Activated T-cell treated with anti-CD3 and anti-CD28 coated beads for 4 hours (primary cell): Measurements from ENCODE around the gene VGF.
"Not testable (repeated sequence)": the region's sequence is repeated elsewhere in the genome, so short reads cannot be mapped to it uniquely, and the experiment has no call there.

ENCODE experiments used
- DNase-seq: peaks from one replicate; pipeline ENCODE4 v3.0.0-alpha.2; 2020

VGF gene

DNA sequence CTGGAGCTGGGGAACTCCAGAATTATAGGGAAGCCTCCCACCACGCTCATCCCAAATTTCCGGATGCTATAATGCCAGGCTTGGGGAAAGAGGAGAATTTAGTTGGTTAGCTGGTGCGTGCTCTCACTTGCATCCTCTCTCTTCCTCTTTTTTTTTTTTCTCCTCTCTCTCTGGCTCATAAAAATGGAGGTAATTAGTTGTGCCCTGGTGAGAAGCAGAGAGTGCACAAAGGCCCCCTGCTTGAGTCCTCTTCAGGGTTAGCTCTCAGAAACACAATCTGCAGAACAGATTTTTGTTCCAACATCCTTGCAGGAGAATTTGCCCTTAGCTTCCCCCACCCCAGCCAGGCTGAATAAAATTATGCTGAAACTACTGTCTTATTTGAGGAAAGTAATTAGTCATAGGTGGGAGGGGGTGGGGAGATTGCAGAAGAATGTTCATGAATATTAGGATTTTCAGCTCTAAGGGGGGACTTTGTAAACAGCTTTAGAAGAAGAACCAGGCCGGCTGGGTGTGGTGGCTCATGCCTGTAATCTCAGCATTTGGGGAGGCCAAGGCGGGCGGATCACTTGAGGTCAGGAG lies 30.9 kb downstream of the VGF start:
- DNase-seq = no peak

DNA sequence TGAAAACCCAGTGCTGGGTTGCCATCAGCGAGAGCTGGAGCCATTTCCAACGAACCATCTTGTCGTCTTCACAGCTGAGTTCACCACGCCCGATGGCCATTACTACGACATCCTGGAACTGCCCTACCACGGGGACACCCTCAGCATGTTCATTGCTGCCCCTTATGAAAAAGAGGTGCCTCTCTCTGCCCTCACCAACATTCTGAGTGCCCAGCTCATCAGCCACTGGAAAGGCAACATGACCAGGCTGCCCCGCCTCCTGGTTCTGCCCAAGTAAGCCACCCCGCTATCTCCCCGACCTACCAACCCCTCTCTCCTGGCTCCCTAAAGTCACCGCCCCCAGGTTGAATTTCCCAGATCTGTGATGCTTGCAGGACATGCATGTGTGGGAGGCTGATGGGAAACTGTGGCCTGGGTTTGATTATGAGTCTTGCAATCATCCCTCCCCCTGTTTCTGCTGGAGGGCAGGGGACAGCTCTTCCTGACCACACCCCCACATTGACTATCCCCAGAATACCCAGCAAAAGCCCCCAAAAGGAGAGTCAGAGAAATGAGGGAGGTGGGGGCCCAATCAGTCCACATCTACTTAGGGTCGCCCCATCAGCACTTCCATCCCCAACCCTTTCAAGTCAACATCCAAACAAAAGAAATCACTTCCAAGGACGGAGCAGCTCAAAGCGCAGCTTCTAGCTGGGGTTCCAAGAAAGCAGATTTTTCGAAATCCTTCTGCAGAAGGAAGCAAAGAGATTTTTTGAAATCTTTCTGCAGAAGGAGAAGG lies 31.6 kb downstream of the VGF start:
- no peak for DNase-seq

DNA sequence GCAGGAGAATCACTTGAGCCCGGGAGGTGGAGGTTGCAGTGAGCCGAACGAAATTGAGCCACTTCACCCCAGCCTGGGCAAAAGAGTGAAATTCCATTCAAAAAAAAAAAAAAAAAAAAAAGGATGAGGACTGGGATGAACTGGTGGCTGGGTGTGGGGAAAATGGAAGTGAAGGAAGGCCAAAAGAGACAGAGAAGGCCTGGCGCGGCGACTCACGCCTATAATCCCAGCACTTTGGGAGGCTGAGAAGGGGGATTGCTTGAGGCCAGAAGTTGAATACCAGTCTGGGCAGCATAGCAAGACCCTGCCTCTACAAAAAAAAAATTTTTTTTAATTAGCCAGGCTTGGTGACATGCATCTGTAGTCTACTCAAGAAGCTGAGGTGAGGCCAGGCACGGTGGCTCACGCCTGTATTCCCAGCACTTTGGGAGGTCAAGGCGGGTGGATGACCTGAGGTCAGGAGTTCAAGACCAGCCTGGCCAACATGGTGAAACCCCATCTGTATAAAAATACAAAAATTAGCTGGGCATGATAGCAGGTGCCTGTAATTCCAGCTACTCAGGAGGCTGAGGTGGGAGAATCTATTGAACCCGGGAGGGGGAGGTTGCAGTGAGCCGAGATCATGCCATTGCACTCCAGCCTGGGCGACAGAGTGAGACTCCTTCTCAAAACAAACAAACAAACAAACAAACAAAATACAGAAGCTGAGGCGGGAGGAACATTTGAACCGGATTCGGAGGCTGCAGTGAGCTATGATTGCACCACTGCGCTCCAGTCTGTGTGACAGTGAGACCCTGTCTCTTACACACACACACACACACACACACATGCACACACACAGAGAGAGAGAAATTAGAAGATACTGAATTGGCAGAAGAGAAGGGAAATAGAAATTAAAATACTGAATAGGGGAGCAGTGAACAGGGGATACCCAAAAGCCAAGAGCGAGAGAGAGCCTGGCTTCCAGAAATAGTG lies 32.5 kb downstream of the VGF start:
- not testable (repeated sequence) for DNase-seq

DNA sequence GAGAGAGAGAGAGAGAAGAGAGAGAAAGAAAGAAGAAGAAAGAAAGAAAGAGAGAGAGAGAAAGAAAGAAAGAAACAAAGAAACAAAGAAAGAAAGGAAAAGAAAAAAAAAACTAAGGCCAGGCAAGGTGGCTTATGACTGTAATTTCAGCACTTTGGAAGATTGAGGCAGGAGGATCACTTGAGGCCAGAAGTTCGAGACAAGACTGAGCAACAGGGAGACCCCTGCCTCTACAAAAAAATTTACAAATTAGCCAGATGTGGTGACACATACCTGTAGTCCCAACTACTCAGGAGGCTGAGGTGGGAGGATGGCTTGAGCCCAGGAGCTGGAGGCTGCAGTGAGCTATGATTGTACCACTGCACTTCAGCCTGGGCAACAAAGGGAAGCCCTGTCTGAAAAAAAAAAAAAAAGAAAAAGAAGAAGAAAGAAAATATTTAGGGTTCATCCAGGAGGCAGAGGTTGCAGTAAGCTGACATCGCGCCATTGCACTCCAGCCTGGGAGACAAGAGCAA lies 35.7 kb downstream of the VGF start:
- no peak for DNase-seq

DNA sequence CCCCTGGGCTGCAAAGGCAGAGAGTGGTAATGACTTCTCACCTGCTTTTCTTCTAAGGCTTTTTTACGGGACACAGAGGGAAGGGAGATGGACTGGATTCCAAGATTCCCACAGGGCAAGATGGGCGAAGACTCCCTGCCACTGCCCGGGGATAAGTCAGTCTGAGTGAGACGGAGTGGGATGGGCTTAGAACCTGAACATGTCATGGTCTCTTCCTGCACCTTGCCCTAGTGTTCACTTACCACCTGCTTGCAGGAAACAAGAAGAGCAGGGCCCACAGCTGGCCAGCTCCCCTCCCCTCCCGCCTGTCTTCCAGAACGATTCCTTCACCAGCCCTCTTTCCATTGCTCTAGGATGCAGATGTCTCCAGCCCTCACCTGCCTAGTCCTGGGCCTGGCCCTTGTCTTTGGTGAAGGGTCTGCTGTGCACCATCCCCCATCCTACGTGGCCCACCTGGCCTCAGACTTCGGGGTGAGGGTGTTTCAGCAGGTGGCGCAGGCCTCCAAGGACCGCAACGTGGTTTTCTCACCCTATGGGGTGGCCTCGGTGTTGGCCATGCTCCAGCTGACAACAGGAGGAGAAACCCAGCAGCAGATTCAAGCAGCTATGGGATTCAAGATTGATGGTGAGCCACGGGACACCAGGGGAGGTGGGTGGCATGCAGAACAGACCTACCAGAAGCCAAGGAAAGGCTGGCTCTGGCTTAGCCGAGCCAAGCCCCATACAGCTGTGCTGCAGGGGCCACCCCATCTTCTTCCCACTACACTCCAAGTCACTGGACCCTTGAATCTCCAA lies 37.1 kb downstream of the VGF start:
- no peak for DNase-seq

DNA sequence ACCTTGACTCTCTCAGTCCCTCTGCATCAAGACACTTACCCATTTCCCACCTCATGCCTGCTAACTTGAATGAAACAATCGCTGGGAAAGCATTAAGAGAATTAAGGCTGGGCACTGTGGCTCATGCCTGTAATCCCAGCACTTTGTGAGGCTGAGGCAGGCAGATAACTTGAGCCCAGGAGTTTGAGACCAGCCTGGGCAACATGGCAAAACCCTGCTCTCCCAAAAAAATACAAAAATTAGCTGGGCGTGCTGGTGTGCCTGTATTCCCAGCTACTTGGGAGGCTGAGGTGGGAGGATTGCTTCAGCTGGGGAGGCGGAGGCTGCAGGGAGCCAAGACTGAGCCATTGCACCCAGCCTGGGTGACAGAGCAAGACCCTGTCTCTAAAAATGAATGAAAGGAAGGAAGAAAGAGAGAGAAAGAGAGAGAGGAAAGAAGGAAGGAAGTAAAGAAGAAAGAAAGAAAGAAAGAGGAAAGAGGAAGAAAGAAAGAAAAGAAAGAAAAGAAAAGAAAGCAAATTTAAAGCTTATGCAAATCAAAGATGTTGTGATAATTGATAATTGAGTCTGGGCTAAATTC lies 37.8 kb downstream of the VGF start:
- no peak for DNase-seq

DNA sequence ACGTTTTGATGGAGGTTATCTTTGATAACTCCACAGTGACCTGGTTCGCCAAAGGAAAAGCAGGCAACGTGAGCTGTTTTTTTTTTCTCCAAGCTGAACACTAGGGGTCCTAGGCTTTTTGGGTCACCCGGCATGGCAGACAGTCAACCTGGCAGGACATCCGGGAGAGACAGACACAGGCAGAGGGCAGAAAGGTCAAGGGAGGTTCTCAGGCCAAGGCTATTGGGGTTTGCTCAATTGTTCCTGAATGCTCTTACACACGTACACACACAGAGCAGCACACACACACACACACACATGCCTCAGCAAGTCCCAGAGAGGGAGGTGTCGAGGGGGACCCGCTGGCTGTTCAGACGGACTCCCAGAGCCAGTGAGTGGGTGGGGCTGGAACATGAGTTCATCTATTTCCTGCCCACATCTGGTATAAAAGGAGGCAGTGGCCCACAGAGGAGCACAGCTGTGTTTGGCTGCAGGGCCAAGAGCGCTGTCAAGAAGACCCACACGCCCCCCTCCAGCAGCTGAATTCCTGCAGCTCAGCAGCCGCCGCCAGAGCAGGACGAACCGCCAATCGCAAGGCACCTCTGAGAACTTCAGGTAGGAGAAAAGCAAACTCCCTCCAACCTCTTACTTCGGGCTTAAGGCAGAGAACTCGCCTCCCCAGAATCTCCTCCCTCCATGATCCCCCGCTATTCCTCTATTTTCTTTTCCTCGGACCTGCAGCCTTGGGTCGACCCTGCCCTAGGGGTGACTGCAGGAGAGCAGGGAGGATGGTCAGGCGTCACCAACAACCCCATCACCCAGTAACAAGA lies 38.5 kb downstream of the VGF start, which contains the start of gene SERPINE1:
Gene SERPINE1 (plus strand): TSS at position 454 of the 809 bp plus-strand sequence. CDS start 1,290 bp downstream, outside the sequence.
- DNase-seq = peak; percentile 28

DNA sequence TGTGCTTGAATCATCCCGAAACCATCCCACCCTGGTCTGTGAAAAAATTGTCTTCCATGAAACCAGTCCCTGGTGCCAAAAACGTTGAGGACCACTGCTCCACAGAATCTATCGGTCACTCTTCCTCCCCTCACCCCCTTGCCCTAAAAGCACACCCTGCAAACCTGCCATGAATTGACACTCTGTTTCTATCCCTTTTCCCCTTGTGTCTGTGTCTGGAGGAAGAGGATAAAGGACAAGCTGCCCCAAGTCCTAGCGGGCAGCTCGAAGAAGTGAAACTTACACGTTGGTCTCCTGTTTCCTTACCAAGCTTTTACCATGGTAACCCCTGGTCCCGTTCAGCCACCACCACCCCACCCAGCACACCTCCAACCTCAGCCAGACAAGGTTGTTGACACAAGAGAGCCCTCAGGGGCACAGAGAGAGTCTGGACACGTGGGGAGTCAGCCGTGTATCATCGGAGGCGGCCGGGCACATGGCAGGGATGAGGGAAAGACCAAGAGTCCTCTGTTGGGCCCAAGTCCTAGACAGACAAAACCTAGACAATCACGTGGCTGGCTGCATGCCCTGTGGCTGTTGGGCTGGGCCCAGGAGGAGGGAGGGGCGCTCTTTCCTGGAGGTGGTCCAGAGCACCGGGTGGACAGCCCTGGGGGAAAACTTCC lies 39.2 kb downstream of the VGF start:
- DNase-seq = no peak

DNA sequence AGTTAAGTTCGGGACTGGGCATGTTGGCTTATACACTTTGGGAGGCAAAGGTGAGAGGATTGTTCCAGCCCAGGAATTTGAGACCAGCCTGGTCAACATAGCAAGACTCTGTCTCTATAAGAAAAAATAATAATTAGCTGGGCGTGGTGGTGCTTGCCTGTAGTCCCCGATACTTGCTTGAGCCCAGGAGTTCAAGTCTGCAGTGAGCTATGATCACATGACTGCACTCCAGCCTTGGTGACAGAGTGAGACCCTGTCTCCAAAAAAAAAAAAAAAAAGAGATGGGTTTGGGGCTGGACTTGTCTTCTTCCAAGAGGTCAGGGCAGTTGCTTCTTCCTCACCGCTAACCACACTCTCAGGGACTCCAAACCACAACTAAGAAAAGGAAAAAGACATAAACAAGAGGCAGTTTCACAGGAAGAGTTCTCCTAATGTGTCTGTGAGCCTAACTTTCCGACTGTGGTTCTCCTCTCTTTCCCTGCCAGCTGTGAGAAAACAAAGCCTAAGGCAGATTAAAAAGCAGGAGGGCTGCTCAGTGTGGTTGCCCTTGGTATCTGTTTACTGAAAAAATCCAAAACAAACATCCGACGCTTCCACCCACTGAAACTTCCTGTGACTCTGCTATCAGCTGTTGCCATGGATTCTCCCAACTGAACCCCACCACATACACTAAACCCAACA lies 40.9 kb downstream of the VGF start:
- no peak for DNase-seq

DNA sequence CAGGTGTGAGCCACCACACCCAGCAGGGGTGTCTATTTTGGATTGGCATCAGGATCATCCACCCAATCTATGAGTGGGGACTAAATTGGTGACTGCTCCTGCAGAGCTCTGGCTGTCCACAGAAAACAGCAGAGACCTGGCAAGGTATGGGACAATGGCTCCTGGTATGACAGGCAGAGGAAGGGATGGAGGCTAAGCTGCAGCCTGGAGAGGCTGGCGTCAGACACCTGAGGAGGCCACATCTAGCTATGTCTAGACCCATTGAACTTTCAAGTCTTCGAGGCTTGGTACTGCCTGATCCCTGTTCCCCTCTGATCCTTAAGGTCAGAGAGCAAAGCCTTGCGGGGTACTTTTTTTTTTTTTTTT lies 41.7 kb downstream of the VGF start:
- no peak for DNase-seq

DNA sequence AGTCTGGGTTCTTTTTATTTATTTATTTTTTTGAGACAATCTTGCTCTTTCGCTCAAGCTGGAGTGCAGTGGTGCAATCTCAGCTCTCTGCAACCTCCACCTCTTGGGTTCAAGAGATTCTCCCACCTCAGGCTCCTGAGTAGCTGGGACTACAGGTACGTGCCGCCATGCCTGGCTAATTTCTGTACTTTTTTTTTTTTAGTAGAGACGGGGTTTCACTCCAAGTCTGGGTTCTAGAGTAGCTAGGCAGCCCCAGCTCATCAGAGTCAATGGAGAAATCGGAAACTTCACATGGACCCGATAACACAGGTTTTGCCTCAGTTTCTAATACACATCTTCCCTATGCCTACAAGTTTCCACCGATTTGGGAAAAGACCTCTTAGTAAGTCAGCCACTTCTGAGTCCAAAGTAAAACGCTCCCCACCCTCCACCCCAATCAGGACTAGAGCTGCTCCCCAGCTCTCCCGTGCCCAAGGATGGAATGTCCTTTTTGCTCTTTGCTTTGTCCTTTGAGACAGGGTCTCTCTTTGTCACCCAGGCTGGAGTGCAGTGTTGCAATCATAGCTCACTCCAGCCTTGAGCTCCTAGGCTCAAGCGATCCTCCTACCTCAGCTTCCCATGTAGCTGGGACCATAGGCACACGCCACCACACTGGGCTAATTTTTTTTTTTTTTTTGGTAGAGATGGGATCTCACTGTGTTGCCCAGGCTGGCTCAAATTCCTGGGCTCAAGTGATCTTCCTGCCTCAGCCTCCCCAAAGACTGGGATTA lies 42.3 kb downstream of the VGF start:
- no peak for DNase-seq

DNA sequence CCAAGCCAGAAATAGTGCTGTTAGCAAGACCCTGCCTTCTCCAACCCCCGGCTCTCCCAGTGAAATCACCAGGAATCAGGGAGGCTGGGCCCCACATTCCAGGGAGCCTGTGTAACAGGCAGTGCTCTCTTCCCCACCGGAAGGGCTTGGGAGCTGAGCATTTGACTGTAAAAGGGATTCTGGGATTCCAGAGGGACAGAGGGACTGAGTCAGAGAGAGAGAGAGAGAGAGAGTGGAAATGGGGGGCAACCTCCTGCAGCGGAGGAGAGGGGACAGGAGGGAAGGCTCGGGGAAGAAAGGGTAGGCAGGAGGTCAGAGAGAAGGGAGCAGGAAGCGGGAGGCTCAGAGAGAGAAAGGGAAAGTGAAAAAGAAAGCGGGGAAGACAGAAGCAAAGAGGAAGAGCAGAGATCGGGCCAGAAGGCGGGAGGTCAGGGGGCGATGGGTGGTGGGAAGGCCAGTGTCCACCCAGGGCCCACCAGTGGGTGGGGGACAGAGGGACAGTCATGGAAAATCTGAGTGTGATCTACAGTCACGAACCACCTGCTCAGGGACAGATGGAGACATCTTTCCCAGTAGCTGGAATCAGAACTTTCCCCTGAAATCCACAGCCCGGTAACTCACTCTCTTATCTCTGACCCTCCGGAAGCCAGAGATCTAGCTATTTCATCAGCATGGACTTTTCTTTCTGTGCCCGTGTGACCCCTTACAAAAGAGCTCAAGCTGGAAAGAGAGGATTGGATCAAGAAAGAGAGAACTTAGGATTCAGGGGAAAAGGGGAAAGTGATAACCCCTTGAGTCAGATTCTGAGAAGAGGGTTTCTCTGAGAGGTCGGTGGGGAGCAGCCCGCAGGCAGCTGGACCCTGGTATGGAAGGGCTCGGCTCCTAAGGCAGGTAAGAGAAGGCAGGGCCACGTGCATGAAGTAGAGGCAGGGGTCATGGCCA lies 43.1 kb downstream of the VGF start:
- no peak for DNase-seq

DNA sequence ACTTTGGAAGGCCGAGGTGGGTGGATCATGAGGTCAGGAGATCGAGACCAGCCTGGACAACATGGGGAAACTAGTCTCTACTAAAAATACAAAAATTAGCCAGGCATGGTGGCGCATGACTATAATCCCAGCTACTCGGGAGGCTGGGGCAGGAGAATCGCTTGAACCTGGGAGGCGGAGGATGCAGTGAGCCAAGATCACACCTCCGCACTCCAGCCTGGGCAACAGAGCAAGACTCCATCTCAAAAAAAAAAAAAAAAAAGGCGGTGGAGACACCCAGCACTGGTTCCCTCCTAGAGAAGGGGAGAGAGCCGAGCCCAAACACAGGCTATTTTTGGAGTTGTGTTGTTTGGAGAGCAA lies 43.8 kb downstream of the VGF start:
- not testable (repeated sequence) for DNase-seq

DNA sequence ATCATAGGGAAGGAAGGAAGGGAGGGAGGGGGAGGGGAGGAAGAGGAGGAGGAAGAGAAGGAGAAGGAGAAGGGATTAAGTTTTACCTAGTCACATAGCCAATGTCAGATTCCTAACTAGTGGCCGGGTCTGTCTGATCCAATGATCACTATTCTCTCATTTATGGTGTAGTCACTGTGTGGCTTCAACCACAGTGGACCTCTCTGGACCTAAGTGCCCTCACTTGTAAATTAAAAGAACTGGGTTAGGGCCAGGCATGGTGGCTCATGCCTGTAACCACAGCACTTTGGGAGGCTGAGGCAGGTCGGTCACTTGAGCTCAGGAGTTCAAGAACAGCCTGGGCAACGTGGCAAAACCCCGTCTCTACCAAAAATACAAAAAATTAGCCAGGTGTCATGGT lies 45.1 kb downstream of the VGF start:
- no peak for DNase-seq

DNA sequence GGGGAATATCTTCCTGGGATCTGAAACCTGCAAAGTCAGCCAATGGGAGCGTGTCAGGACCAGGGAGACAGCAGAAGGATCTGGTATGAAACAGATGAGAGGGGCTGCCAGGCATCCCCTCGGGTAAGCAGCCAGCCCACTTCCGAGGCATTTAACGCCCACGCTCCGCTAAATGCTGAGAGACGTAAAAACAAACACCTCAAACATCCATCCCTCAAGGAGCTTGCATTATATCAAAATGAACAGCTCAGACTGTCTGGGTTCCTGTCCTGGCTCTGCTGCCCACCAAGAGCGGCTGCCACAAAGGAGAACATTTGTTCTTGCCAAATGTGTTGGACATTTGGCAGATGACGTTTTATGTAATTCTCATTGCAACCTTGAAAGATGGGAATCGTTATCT lies 45.5 kb downstream of the VGF start:
- no peak for DNase-seq

DNA sequence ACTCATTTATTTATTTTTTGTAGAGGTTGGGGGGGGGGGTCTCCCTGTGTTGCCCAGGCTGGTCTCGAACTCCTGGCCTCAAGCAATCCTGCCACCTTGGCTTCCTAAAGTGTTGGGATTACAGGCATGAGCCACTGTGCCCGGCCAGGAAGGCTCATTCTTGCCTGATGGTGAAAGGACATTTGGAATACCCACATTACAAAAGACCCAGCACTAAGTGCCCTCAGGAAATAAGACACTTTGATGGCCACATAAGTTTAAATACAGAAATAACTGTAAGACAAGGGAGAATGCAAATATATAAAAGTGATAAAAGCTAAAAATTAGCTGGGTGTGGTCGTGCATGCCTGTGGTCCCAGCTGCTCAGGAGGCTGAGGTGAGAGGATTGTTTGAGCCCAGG lies 46.5 kb downstream of the VGF start:
- no peak for DNase-seq

DNA sequence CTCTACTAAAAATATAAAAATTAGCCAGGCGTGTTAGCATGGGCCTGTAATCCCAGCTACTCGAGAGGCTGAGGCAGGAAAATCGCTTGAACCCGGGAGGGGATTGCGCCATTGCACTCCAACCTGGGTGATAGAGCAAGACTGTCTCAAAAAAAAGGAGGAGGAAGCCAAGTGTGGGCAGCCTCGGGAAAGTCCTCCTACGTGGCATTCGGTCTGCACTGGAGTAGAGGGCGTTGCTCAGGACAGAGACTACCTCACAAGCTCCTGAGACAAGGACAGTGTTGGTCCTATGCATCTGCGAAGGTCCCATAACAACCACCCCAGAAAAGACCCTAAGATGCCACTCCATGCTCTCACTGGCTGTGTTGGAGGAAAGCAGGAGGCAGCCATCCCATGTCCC lies 48.5 kb downstream of the VGF start:
- DNase-seq = no peak

DNA sequence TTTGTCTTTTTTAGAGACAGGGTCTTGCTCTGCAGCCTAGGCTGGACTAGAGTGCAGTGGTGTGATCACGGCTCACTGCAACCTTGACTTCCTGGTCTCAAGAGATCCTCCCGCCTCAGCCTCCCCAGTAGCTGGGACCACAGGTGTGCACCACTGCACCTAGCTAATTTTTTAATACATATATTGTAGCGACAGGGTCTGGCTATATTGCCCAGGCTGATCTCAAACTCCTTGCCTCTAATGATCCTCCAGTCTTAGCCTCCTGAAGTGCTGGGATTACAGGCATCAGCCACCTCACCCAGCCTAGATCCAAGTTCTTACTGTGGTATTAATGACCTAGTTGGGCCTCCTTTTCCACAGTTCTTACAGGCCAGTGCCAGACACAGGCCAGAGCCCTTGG lies 50.2 kb downstream of the VGF start:
- no peak for DNase-seq
